Ovary (tissue), 3 donors: ENCODE measurements around the gene LRRC26.

Experiments used
- POLR2A ChIP-seq: fragments of 450-650 bp; IDR thresholded peaks from one replicate; pipeline ENCODE4 v1.6.1; 2017; ENCODE audit warnings: antibody characterized with exemption, mild to moderate bottlenecking, moderate library complexity
- TF ChIP-seq, protein P1 (sequence below), 3 donors: fragments of 450-650 bp in 2 of 3; fragments of 200-600 bp in 1 of 3; IDR thresholded peaks; one replicate each; pipeline versions ENCODE4 v1.5.1 to v1.8.0; 2016 to 2022; ENCODE audit warnings: antibody characterized with exemption in 3 of 3, mild to moderate bottlenecking in 1 of 3
- donor health status: DM: no; HTN: no; CAD: no.

DNA sequence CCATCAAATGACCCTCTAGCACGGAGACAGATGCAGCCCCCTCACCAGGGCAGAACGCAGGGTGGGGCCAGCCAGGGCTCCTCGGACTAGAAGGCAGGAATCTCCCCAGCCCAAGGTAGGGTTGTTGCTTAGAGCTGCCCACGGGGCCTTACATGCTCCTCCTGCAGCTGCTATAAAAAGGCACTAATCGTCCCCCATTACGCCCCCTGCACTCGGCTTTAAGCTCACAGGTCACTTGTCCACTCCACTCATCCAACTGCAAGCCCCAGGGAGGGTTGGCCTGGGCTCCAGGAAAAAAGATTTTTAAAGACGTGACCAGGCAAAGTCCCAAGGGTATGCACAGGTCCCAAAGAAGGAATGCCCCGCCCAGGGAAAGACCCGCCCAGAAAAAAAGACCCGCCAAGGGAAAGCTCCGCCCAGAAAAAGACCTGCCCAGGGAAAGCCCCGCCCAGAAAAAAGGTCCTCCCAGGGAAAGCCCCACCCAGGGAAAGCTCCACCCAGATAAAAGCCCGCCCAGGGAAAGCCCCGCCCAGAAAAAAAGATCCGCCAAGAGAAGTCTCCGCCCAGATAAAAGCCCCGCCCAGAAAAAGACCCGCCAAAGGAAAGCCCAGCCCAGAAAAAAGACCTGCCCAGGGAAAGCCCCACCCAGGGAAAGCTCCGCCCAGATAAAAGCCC, 19.8 kb downstream of the LRRC26 start:
- TF ChIP-seq, protein P1, sequence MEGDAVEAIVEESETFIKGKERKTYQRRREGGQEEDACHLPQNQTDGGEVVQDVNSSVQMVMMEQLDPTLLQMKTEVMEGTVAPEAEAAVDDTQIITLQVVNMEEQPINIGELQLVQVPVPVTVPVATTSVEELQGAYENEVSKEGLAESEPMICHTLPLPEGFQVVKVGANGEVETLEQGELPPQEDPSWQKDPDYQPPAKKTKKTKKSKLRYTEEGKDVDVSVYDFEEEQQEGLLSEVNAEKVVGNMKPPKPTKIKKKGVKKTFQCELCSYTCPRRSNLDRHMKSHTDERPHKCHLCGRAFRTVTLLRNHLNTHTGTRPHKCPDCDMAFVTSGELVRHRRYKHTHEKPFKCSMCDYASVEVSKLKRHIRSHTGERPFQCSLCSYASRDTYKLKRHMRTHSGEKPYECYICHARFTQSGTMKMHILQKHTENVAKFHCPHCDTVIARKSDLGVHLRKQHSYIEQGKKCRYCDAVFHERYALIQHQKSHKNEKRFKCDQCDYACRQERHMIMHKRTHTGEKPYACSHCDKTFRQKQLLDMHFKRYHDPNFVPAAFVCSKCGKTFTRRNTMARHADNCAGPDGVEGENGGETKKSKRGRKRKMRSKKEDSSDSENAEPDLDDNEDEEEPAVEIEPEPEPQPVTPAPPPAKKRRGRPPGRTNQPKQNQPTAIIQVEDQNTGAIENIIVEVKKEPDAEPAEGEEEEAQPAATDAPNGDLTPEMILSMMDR (IDR thresholded peaks at IDR 0.05): no peak
- TF ChIP-seq POLR2A: no peak
